ENCODE measurements around the gene USP11. TPM values are rescaled to one million over a fixed set of nuclear protein-coding genes. Genes with fewer than 3 reads are reported as not detected.

The USP11 gene
- total RNA-seq, 1 donor from 2014 or later = 104 TPM

- H3K27me3 ChIP-seq = no peaks in the 10 kb centered on the region
- no peak for DNase-seq (ENCODE audit: low spot score in 2 of 2)
- H3K27ac ChIP-seq = no peak overlapping the region
These were observed 42.9 kb upstream of the USP11 start for GRCh38 chrX:47189906-47190305.

GRCh38 chrX:47190445-47191269 lies 42.2 kb upstream of the USP11 start:
- H3K36me3 ChIP-seq = peaks cover 0 to 4% of the 10 kb centered on the region in 2 donors
- peaks cover 3 to 12% of the 10 kb centered on the region in 2 donors for H3K4me1 ChIP-seq
- H3K27me3 ChIP-seq = no peaks in the 10 kb centered on the region
- DNase-seq (ENCODE audit: low spot score in 2 of 2) = peak; percentile 48 to 90
- intact Hi-C loops (cut with DNase I) = loop anchor here (2.0 to 10.0 kb wide), 5 partner anchors 42 to 464 kb away; partner anchors contain the start of genes ELK1, NDUFB11, RBM10 and USP11
- H3K9me3 ChIP-seq = no peaks in the 10 kb centered on the region
- no peak for TF ChIP-seq CTCF (IDR thresholded peaks at IDR 0.05)
- H3K4me3 ChIP-seq = peak overlapping the region; percentile 53 to 61
- no peak overlapping the region for H3K27ac ChIP-seq

More at GRCh38 chrX:47189906-47190305, 42.9 kb upstream of the USP11 start:
- intact Hi-C loops (cut with DNase I) = loop anchor here (2.0 to 10.0 kb wide), 5 partner anchors 42 to 465 kb away; partner anchors contain the start of genes ELK1, NDUFB11, RBM10 and USP11
- Histone ChIP-seq H3K36me3 (peaks cover 0 to 12% of the 10 kb centered on the region in 2 donors), H3K9me3 (no peaks in the 10 kb centered on the region), H3K4me1 (peaks cover 0 to 6% of the 10 kb centered on the region in 2 donors), H3K4me3 (no peak overlapping the region)
- no peak for TF ChIP-seq CTCF (IDR thresholded peaks at IDR 0.05)

- H3K4me1 ChIP-seq = peaks cover 9 to 19% of the 10 kb centered on the region in 2 donors
- H3K27me3 ChIP-seq = no peaks in the 10 kb centered on the region
- intact Hi-C loops (cut with DNase I) = loop anchor here (2.0 to 10.0 kb wide), 5 partner anchors 41 to 463 kb away; partner anchors contain the start of genes ELK1, NDUFB11, RBM10 and USP11
- peak overlapping the region; percentile 53 to 61 for H3K4me3 ChIP-seq
- H3K9me3 ChIP-seq = no peaks in the 10 kb centered on the region
- H3K27ac ChIP-seq = no peak overlapping the region
- no peaks in the 10 kb centered on the region for H3K36me3 ChIP-seq
- no peak for DNase-seq (ENCODE audit: low spot score in 2 of 2)
- no peak for TF ChIP-seq CTCF (IDR thresholded peaks at IDR 0.05)
These were observed 41.5 kb upstream of the USP11 start for GRCh38 chrX:47191331-47191730.

DNA sequence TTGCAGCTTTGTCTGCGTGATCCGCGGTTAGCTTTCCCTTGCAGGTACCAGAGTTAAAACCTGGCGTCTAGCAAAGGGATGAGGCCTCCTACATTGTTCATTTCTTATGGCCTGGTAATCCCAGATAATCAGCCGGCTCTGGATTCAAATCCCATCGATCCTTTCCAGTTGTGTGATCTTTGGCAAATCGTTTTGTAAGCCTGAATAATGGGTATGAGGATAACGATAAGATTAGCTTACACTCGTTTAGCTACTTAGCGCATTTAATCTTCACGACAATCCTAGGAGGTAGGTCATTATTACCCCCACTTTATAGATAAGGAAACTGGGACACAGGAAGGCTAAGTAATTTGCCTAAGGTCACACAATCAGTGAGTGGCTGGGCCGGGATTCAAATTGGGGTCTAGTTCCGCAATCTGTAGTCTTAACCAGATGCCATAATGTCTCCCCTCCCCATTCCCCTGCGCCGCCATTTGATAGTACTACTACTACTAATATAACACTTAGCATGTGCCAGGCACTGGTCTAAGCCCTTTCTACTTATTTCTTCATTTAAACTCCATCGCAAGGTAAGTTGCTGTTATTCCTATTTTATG lies 40.9 kb upstream of the USP11 start:
- Histone ChIP-seq H3K4me3 (peak overlapping the region; percentile 53 to 61), H3K27ac (no peak overlapping the region), H3K4me1 (peaks cover 9 to 20% of the 10 kb centered on the region in 2 donors), H3K9me3 (no peaks in the 10 kb centered on the region), H3K36me3 (no peaks in the 10 kb centered on the region), H3K27me3 (no peaks in the 10 kb centered on the region)
- no peak for TF ChIP-seq CTCF (IDR thresholded peaks at IDR 0.05)
- intact Hi-C loops (cut with DNase I) = loop anchor here (2.0 to 10.0 kb wide), 5 partner anchors 40 to 463 kb away; partner anchors contain the start of genes ELK1, NDUFB11, RBM10 and USP11
- DNase-seq (ENCODE audit: low spot score in 2 of 2) = no peak

GRCh38 chrX:47193475-47194193 lies 39.2 kb upstream of the USP11 start, which contains the start of gene UBA1:
Gene UBA1 (plus strand): TSS chrX:47193829. CDS start chrX:47198803, 4,974 bp downstream.
- Histone ChIP-seq H3K4me1 (peaks cover 12 to 24% of the 10 kb centered on the region in 2 donors), H3K4me3 (peak within 1 kb of the TSS; percentile 72 to 99)
- intact Hi-C loops (cut with DNase I) = loop anchor here (1.0 to 10.0 kb wide), 7 partner anchors 24 to 461 kb away; partner anchors contain the start of genes ELK1, USP11, UXT and ZNF41

More at GRCh38 chrX:47193475-47194193, 39.2 kb upstream of the USP11 start, which contains the start of gene UBA1:
- no peaks in the 10 kb centered on the region for H3K9me3 ChIP-seq
- H3K36me3 ChIP-seq = peaks cover 0 to 8% of the 10 kb centered on the region in 2 donors
- H3K27ac ChIP-seq = peak within 1 kb of the TSS; percentile 95 to 99
- no peaks in the 10 kb centered on the region for H3K27me3 ChIP-seq
- peak; percentile 92 to 99 for DNase-seq (ENCODE audit: low spot score in 2 of 2)
- TF ChIP-seq CTCF (IDR thresholded peaks at IDR 0.05) = peak; percentile 86 to 93 (median 90)

Measured in ascending aorta (tissue), 2 donors.